Neural cell (in vitro differentiated cells): ENCODE results near the gene OCSTAMP. TPM values are rescaled to one million over a fixed set of nuclear protein-coding genes. Genes with fewer than 3 reads are reported as not detected.

ENCODE experiments used
- H2AFZ ChIP-seq: fragments of 200-600, 300-800 bp; sonication (generic), shearing (Covaris generic); 2 replicates; pipeline ENCODE4 v1.6.0; 2014; ENCODE audit warnings: low read depth, mild to moderate bottlenecking, antibody characterized with exemption, low read length, moderate library complexity
- H3F3A ChIP-seq: fragments of 200-600 bp; shearing (Covaris generic); 2 replicates; pipeline ENCODE4 v1.6.1; 2016; ENCODE audit warnings: mild to moderate bottlenecking, moderate library complexity, mixed read lengths, antibody characterized with exemption, low read length; ENCODE audit not compliant: insufficient read depth, poor library complexity, severe bottlenecking
- H3K27ac ChIP-seq: fragments of 200-600, 300-800 bp; sonication (generic), shearing (Covaris generic); 2 replicates; pipeline ENCODE4 v1.5.1; 2014; ENCODE audit warnings: mild to moderate bottlenecking, low read length, moderate library complexity
- H3K27me3 ChIP-seq: fragments of 300-800, 200-600 bp; sonication (generic), shearing (Covaris generic); 2 replicates; pipeline ENCODE4 v1.6.0; 2014; ENCODE audit warnings: mild to moderate bottlenecking, low read depth, low read length, moderate library complexity; ENCODE audit not compliant: insufficient read depth
- H3K36me3 ChIP-seq: fragments of 300-800, 200-600 bp; sonication (generic), shearing (Covaris generic); 2 replicates; pipeline ENCODE4 v1.5.1; 2014; ENCODE audit warnings: mild to moderate bottlenecking, antibody characterized with exemption, low read length, moderate library complexity; ENCODE audit not compliant: insufficient read depth
- H3K4me2 ChIP-seq: fragments of 300-800, 200-600 bp; sonication (generic), shearing (Covaris generic); 2 replicates; pipeline ENCODE4 v1.6.0; 2014; ENCODE audit warnings: mild to moderate bottlenecking, low read length
- H3K4me3 ChIP-seq: fragments of 300-800, 200-600 bp; sonication (generic), shearing (Covaris generic); 2 replicates; pipeline ENCODE4 v1.5.1; 2014; ENCODE audit warnings: mild to moderate bottlenecking, low read length, moderate library complexity
- H3K79me2 ChIP-seq: fragments of 200-600 bp; shearing (Covaris generic); replicated peaks from 2 replicates; pipeline ENCODE4 v1.6.0; 2014; ENCODE audit warnings: mild to moderate bottlenecking, low read length, moderate library complexity; ENCODE audit not compliant: insufficient read depth
- H3K9ac ChIP-seq: fragments of 300-800, 200-600 bp; sonication (generic), shearing (Covaris generic); 2 replicates; pipeline ENCODE4 v1.6.1; 2016; ENCODE audit warnings: mild to moderate bottlenecking, low read length, mixed read lengths
- H3K9me2 ChIP-seq: fragments of 200-600 bp; shearing (Covaris generic); 2 replicates; pipeline ENCODE4 v1.6.1; 2016; ENCODE audit warnings: mild to moderate bottlenecking, low read length, mixed read lengths; ENCODE audit not compliant: insufficient read depth
- H3K9me3 ChIP-seq: fragments of 200-600, 300-800 bp; sonication (generic), shearing (Covaris generic); 2 replicates; pipeline ENCODE4 v1.6.1; 2016; ENCODE audit warnings: mild to moderate bottlenecking, mixed run types, low read length, moderate library complexity, mixed read lengths
- H4K20me1 ChIP-seq: fragments of 200-600 bp; shearing (Covaris generic); 2 replicates; pipeline ENCODE4 v1.6.1; 2016; ENCODE audit warnings: mild to moderate bottlenecking, mixed run types; ENCODE audit not compliant: insufficient read depth
- EP300 ChIP-seq: fragments of 450-650 bp; conservative IDR thresholded peaks from 2 replicates; pipeline ENCODE4 v1.6.1; 2014; ENCODE audit warnings: antibody characterized with exemption, mild to moderate bottlenecking, moderate library complexity; ENCODE audit not compliant: poor library complexity, severe bottlenecking
- EZH2 ChIP-seq: fragments of 200-600, 300-800 bp; shearing (Covaris generic), sonication (generic); IDR thresholded peaks from 2 replicates; pipeline ENCODE4 v1.6.1; 2014; ENCODE audit warnings: antibody characterized with exemption, low read length, borderline replicate concordance, mild to moderate bottlenecking; ENCODE audit not compliant: insufficient read depth, poor library complexity, severe bottlenecking
- MXI1 ChIP-seq: fragments of 450-650 bp; conservative IDR thresholded peaks from 2 replicates; pipeline ENCODE4 v1.6.1; 2014; ENCODE audit warnings: antibody characterized with exemption, mild to moderate bottlenecking; ENCODE audit not compliant: poor library complexity, severe bottlenecking
- POLR2AphosphoS5 ChIP-seq: IDR thresholded peaks from 2 replicates; pipeline ENCODE4 v1.6.1; 2012
- RAD21 ChIP-seq: fragments of 450-650 bp; conservative IDR thresholded peaks from 2 replicates; pipeline ENCODE4 v1.6.1; 2014; ENCODE audit warnings: antibody characterized with exemption, mild to moderate bottlenecking, moderate library complexity
- SMC3 ChIP-seq: fragments of 450-650 bp; conservative IDR thresholded peaks from 2 replicates; pipeline ENCODE4 v1.6.1; 2014; ENCODE audit warnings: antibody characterized with exemption, mild to moderate bottlenecking, moderate library complexity; ENCODE audit not compliant: poor library complexity
- TAF1 ChIP-seq: IDR thresholded peaks from 2 replicates; pipeline ENCODE4 v1.6.1; 2012; ENCODE audit warnings: low read depth
- polyA plus RNA-seq: library from polyadenylated mRNA; depleted of rRNA; stranded (reverse); fragments of >200 nt; gene quantifications from 2 replicates; pipeline ENCODE4 v1.2.3, GENCODE V29; 2014
- TF ChIP-seq, protein P1 (sequence below): IDR thresholded peaks from 2 replicates; pipeline ENCODE4 v1.6.1; 2012; ENCODE audit warnings: borderline replicate concordance
- TF ChIP-seq, protein P2 (sequence below): fragments of 450-650 bp; IDR thresholded peaks from 2 replicates; pipeline ENCODE4 v1.5.1; 2014; ENCODE audit warnings: antibody characterized with exemption, mild to moderate bottlenecking, moderate library complexity; ENCODE audit not compliant: poor library complexity, severe bottlenecking

Gene OCSTAMP
- polyA plus RNA-seq, 1 donor from 2014 or later = not detected

DNA sequence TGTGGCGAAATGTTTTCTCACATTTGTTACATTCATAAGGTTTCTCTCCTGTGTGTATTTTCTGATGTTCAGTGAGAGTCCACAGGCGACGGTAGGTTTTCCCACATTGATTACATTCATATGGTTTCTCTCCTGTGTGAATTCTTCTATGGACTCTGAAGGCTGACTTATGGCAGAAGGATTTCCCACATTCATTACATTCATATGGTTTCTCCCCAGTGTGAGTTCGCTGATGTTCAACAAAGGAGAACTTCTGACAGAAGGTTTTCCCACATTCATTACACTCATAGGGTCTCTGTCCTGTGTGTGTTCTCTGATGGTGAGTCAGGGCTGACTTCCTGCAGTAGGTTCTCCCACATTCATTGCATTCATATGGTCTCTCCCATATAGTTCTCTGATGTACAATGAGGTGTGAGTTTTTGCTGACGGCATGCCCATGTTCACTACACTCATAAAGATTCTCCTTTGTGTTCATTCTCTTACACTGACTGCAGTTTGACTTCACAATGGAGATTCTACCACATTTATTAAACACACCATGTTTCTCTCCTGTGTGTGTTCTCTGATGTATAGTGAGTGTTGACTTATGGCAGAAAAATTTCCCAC lies 49.0 kb downstream of the OCSTAMP start:
- H3K9me3 ChIP-seq = peaks cover 16% of the 10 kb centered on the region

DNA sequence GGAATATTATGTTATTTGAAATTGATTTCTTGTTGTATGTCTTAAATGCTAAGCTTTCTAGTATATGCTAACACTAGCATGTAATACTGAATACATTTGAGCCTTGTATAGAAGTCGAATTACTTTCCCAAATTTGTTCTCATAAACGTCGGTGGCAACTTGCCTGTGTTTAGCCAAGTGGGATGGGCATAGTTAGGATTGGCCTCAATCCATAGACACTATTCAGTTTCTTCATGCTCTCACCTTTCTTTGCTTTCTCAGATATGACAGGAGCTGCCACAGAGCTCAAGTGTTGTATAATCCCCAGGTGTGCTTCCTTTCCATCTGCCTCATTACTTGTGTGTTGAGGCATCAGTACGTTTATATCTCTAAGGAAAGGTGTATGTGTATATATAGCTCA lies 56.4 kb downstream of the OCSTAMP start:
- Histone ChIP-seq H3K79me2 (no peaks in the 10 kb centered on the region), H3K27ac (no peak overlapping the region), H2AFZ (no peak overlapping the region), H3K4me3 (no peak overlapping the region), H3K27me3 (no peaks in the 10 kb centered on the region), H3K9me3 (peaks cover 4% of the 10 kb centered on the region), H3K9ac (no peak overlapping the region), H3K4me2 (no peak overlapping the region), H3F3A (no peaks in the 10 kb centered on the region), H4K20me1 (no peaks in the 10 kb centered on the region), H3K9me2 (no peaks in the 10 kb centered on the region), H3K36me3 (peaks cover 19% of the 10 kb centered on the region)
- TF ChIP-seq RAD21 = no peak
- no peak for TF ChIP-seq SMC3
- peak; percentile 17 for TF ChIP-seq POLR2AphosphoS5

More for the DNA sequence above, 49.0 kb downstream of the OCSTAMP start:
- no peaks in the 10 kb centered on the region for H4K20me1 ChIP-seq
- no peak overlapping the region for H3K4me2 ChIP-seq
- H3K4me3 ChIP-seq = no peak overlapping the region
- H2AFZ ChIP-seq = no peak overlapping the region
- no peak overlapping the region for H3K27ac ChIP-seq
- H3F3A ChIP-seq = no peaks in the 10 kb centered on the region
- H3K36me3 ChIP-seq = peaks cover 62% of the 10 kb centered on the region
- no peaks in the 10 kb centered on the region for H3K79me2 ChIP-seq
- H3K27me3 ChIP-seq = no peaks in the 10 kb centered on the region
- H3K9ac ChIP-seq = no peak overlapping the region
- TF ChIP-seq EP300 (no peak), MXI1 (no peak), RAD21 (no peak), TAF1 (no peak), SMC3 (no peak), EZH2 (no peak), POLR2AphosphoS5 (no peak)
- TF ChIP-seq, protein P1, sequence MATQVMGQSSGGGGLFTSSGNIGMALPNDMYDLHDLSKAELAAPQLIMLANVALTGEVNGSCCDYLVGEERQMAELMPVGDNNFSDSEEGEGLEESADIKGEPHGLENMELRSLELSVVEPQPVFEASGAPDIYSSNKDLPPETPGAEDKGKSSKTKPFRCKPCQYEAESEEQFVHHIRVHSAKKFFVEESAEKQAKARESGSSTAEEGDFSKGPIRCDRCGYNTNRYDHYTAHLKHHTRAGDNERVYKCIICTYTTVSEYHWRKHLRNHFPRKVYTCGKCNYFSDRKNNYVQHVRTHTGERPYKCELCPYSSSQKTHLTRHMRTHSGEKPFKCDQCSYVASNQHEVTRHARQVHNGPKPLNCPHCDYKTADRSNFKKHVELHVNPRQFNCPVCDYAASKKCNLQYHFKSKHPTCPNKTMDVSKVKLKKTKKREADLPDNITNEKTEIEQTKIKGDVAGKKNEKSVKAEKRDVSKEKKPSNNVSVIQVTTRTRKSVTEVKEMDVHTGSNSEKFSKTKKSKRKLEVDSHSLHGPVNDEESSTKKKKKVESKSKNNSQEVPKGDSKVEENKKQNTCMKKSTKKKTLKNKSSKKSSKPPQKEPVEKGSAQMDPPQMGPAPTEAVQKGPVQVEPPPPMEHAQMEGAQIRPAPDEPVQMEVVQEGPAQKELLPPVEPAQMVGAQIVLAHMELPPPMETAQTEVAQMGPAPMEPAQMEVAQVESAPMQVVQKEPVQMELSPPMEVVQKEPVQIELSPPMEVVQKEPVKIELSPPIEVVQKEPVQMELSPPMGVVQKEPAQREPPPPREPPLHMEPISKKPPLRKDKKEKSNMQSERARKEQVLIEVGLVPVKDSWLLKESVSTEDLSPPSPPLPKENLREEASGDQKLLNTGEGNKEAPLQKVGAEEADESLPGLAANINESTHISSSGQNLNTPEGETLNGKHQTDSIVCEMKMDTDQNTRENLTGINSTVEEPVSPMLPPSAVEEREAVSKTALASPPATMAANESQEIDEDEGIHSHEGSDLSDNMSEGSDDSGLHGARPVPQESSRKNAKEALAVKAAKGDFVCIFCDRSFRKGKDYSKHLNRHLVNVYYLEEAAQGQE = no peak
- TF ChIP-seq, protein P2, sequence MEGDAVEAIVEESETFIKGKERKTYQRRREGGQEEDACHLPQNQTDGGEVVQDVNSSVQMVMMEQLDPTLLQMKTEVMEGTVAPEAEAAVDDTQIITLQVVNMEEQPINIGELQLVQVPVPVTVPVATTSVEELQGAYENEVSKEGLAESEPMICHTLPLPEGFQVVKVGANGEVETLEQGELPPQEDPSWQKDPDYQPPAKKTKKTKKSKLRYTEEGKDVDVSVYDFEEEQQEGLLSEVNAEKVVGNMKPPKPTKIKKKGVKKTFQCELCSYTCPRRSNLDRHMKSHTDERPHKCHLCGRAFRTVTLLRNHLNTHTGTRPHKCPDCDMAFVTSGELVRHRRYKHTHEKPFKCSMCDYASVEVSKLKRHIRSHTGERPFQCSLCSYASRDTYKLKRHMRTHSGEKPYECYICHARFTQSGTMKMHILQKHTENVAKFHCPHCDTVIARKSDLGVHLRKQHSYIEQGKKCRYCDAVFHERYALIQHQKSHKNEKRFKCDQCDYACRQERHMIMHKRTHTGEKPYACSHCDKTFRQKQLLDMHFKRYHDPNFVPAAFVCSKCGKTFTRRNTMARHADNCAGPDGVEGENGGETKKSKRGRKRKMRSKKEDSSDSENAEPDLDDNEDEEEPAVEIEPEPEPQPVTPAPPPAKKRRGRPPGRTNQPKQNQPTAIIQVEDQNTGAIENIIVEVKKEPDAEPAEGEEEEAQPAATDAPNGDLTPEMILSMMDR = no peak
- H3K9me2 ChIP-seq = no peaks in the 10 kb centered on the region
